OCI-LY7 (cell line): ENCODE results near the gene DMRT3. TPM values are rescaled to one million over a fixed set of nuclear protein-coding genes. Genes with fewer than 3 reads are reported as not detected.

Source experiments
- BruUV-seq: library from RNA; stranded (reverse); fragments of 400-500 nt; replicated peaks from 2 replicates; lab custom pipeline; 2021; lab: Mats Ljungman, UMichigan
- CTCF ChIA-PET: fragments of 300-600 bp; sonication (Branson Sonifier 250); formaldehyde crosslinking; loops from one replicate; lab custom pipeline; 2022; ENCODE audit warnings: antibody characterized with exemption; ENCODE audit not compliant: unreplicated experiment; lab: Charles Lee
- POLR2A ChIA-PET: fragments of 300-600 bp; sonication (Branson Sonifier 250); formaldehyde crosslinking; loops from one replicate; lab custom pipeline; 2022; ENCODE audit warnings: antibody characterized with exemption; lab: Charles Lee
- DNase-seq: peaks from one replicate; pipeline ENCODE4 v3.0.0-alpha.2; 2015; ENCODE audit warnings: low spot score
- H2AFZ ChIP-seq: fragments of 200-600 bp; sonication (generic), shearing (Covaris generic); 2 replicates; pipeline ENCODE4 v1.6.1; 2014; ENCODE audit warnings: mild to moderate bottlenecking, antibody characterized with exemption, low read length, moderate library complexity
- H3K27ac ChIP-seq: fragments of 200-600 bp; sonication (generic); 2 replicates; pipeline ENCODE4 v1.5.1; 2014; ENCODE audit warnings: mixed run types, low read depth, mild to moderate bottlenecking, moderate library complexity, low read length, inconsistent platforms; ENCODE audit not compliant: poor library complexity, severe bottlenecking
- H3K36me3 ChIP-seq: fragments of 200-600 bp; sonication (generic); 2 replicates; pipeline ENCODE4 v1.6.1; 2014; ENCODE audit warnings: mild to moderate bottlenecking, antibody characterized with exemption, low read length, moderate library complexity, mixed read lengths; ENCODE audit not compliant: insufficient read depth
- H3K4me1 ChIP-seq: fragments of 200-600 bp; sonication (generic); 2 replicates; pipeline ENCODE4 v1.5.1; 2014; ENCODE audit warnings: mild to moderate bottlenecking, low read length; ENCODE audit not compliant: insufficient read depth, poor library complexity, severe bottlenecking
- H3K4me2 ChIP-seq: fragments of 200-600 bp; sonication (generic); 2 replicates; pipeline ENCODE4 v1.6.1; 2014; ENCODE audit warnings: mild to moderate bottlenecking, low read length
- H3K4me3 ChIP-seq: fragments of 200-600 bp; sonication (generic); 2 replicates; pipeline ENCODE4 v1.5.1; 2014; ENCODE audit warnings: mild to moderate bottlenecking, low read depth, low read length; ENCODE audit not compliant: poor library complexity, severe bottlenecking
- H3K79me2 ChIP-seq: fragments of 200-600 bp; sonication (generic); 2 replicates; pipeline ENCODE4 v1.6.1; 2016; ENCODE audit warnings: low read depth, mild to moderate bottlenecking, low read length, moderate library complexity, mixed read lengths; ENCODE audit not compliant: insufficient read depth
- H3K9me2 ChIP-seq: fragments of 200-600 bp; sonication (generic); 2 replicates; pipeline ENCODE4 v1.6.1; 2016; ENCODE audit warnings: mild to moderate bottlenecking, low read length, mixed read lengths; ENCODE audit not compliant: insufficient read depth
- H3K9me3 ChIP-seq: fragments of 200-600 bp; sonication (generic); 2 replicates; pipeline ENCODE4 v1.6.1; 2014; ENCODE audit warnings: mild to moderate bottlenecking, mixed run types, low read length, mixed read lengths
- H4K20me1 ChIP-seq: fragments of 200-600 bp; sonication (generic); 2 replicates; pipeline ENCODE4 v1.6.1; 2014; ENCODE audit warnings: mild to moderate bottlenecking, antibody characterized with exemption, low read length, moderate library complexity, mixed read lengths; ENCODE audit not compliant: insufficient read depth
- EZH2phosphoT487 ChIP-seq: fragments of 200-600 bp; sonication (generic); IDR thresholded peaks from 2 replicates; pipeline ENCODE4 v1.6.1; 2018; ENCODE audit warnings: low read depth, borderline replicate concordance, mild to moderate bottlenecking, mixed run types, antibody characterized with exemption, low read length, moderate library complexity, mixed read lengths
- intact Hi-C: fragments of 100-400 bp; cut with micrococcal nuclease; formaldehyde crosslinking; loops from one replicate; pipeline ENCODE4 v1.10.0; 2022; ENCODE audit not compliant: unreplicated experiment
- total RNA-seq, 2 experiments: library from RNA; depleted of rRNA in 1 of 2; stranded (reverse); fragments of >200 nt in 1 of 2; shearing (Covaris generic) in 1 of 2; gene quantifications; 2 replicates each; pipeline ENCODE4 v1.2.3, GENCODE V29; 2014 to 2022
- TF ChIP-seq, protein P1 (sequence below): fragments of 200-600 bp; sonication (generic); conservative IDR thresholded peaks from 2 replicates; pipeline ENCODE4 v1.5.1; 2014; ENCODE audit warnings: mild to moderate bottlenecking, antibody characterized with exemption, low read length, moderate library complexity, mixed read lengths

DMRT3 gene
- total RNA-seq, 2 experiments from 2014 or later: not detected

DNA sequence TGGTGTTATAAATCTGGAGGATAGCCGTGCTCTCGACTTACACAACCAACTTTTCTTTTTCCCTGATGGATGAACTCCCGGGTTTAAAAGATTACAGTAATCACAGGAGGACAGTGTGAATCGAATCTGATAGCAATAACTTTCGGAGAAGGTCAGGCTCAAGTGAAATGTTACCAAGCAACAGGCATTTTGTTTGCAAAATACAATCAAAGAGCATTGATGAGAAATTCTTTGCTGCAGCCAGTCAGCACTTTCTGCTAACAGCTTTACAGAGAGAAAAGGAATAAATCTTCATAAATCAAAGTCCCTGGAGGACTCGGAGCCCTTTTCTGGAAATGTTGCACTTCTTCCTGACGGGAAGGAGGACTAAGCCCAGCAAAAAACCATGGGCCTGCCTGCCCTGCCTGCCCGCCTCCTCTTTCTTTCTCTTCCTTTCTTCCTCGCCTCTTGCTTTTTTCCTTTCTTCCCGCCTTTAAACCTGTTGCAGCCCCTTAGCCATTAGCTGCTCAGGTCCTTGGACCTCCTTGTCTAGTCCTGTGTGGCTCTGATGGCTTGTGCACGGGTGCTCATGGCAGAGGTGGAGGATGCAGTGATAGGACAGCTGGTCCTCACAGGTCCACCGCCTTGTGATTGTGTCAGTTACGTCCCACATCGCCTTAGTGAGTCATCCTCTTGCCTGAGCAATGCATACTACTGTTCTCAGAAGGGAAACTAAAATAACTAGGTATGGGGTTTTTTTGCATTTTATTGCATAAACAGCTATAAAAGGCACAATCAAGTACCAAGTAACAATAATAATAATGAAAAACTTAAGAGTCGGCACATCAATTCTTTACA lies 6.2 kb downstream of the DMRT3 start:
- H3K27ac ChIP-seq: no peak overlapping the region
- BruUV-seq: no TSS peak
- H4K20me1 ChIP-seq: no peaks in the 10 kb centered on the region
- CTCF ChIA-PET: no interaction called here
- POLR2A ChIA-PET: no interaction called here
- no peak for DNase-seq
- no peak overlapping the region for H3K4me3 ChIP-seq
- H3K9me2 ChIP-seq: no peaks in the 10 kb centered on the region
- no peaks in the 10 kb centered on the region for H3K4me1 ChIP-seq
- intact Hi-C loops: no loop called here
- H3K4me2 ChIP-seq: no peak overlapping the region
- no peaks in the 10 kb centered on the region for H3K79me2 ChIP-seq
- TF ChIP-seq EZH2phosphoT487: no peak
- TF ChIP-seq, protein P1, sequence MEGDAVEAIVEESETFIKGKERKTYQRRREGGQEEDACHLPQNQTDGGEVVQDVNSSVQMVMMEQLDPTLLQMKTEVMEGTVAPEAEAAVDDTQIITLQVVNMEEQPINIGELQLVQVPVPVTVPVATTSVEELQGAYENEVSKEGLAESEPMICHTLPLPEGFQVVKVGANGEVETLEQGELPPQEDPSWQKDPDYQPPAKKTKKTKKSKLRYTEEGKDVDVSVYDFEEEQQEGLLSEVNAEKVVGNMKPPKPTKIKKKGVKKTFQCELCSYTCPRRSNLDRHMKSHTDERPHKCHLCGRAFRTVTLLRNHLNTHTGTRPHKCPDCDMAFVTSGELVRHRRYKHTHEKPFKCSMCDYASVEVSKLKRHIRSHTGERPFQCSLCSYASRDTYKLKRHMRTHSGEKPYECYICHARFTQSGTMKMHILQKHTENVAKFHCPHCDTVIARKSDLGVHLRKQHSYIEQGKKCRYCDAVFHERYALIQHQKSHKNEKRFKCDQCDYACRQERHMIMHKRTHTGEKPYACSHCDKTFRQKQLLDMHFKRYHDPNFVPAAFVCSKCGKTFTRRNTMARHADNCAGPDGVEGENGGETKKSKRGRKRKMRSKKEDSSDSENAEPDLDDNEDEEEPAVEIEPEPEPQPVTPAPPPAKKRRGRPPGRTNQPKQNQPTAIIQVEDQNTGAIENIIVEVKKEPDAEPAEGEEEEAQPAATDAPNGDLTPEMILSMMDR: no peak
- H3K36me3 ChIP-seq: no peaks in the 10 kb centered on the region
- no peak overlapping the region for H2AFZ ChIP-seq
- H3K9me3 ChIP-seq: no peaks in the 10 kb centered on the region

DNA sequence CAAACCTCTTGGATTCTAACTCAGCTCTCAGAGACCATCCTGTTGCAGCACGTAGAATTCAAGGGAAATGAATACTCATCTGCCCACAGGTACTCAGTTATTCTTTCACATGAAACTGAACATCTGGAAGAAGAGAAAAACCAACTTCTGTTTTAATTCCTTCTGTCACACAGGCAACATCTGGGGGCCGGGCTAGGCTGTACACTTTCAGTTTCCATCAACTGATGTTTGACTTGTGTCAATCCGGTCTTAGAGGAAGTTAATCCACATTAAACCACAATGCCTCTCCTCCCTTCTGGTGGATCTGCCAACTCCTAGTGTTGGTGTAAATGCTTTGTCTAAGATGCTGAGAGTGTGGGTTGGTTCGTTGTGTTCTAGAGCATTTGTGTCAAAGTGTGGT lies 17.6 kb downstream of the DMRT3 start:
- H3K79me2 ChIP-seq: no peaks in the 10 kb centered on the region
- no peaks in the 10 kb centered on the region for H3K36me3 ChIP-seq
- no peak overlapping the region for H3K4me3 ChIP-seq
- no peaks in the 10 kb centered on the region for H3K4me1 ChIP-seq
- H3K4me2 ChIP-seq: no peak overlapping the region
- no peaks in the 10 kb centered on the region for H4K20me1 ChIP-seq
- H2AFZ ChIP-seq: no peak overlapping the region
- no peaks in the 10 kb centered on the region for H3K9me2 ChIP-seq
- TF ChIP-seq, protein P1: no peak
- TF ChIP-seq EZH2phosphoT487: no peak
- peaks cover 6% of the 10 kb centered on the region for H3K9me3 ChIP-seq
- intact Hi-C loops: no loop called here
- CTCF ChIA-PET: no interaction called here
- BruUV-seq: no TSS peak
- H3K27ac ChIP-seq: no peak overlapping the region
- POLR2A ChIA-PET: interaction anchor here (0.7 kb wide), 1 partner anchor 208 kb away, joined by 3 read pairs; no protein-coding TSS in a partner anchor
- DNase-seq: peak; percentile 40

DNA sequence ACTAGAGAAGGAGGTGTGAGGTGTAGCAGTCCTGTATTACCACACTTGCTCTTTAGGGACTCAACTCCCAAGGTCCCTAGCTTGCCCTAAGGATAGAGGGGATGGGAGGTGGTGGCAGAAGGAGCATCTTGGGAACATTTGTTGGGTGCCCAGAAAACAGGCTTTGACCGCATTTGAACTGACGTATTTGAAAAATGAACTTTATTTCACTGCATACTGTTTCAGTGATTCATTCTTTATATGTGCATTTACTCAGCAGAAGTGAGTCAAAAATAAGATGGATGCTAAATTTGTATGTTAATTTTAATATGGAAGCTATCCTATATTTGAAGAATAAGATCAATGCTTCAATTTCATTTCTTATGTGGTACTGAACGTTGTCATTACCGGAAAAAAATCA lies 18.7 kb downstream of the DMRT3 start:
- TF ChIP-seq, protein P1: no peak
- no peak for TF ChIP-seq EZH2phosphoT487
- Histone ChIP-seq H2AFZ (no peak overlapping the region), H3K36me3 (no peaks in the 10 kb centered on the region), H3K27ac (no peak overlapping the region), H3K4me2 (no peak overlapping the region), H3K4me3 (no peak overlapping the region), H4K20me1 (no peaks in the 10 kb centered on the region), H3K9me3 (peaks cover 10% of the 10 kb centered on the region), H3K9me2 (no peaks in the 10 kb centered on the region), H3K4me1 (no peaks in the 10 kb centered on the region), H3K79me2 (no peaks in the 10 kb centered on the region)
- ChIA-PET CTCF (interaction anchor here (1.0 kb wide), 1 partner anchor 10 kb away, joined by 3 read pairs; no protein-coding TSS in a partner anchor), POLR2A (interaction anchor here (1.2 kb wide), 1 partner anchor 202 kb away, joined by 3 read pairs; no protein-coding TSS in a partner anchor)
- intact Hi-C loops: no loop called here
- no peak for DNase-seq
- no TSS peak for BruUV-seq
